Muscle of leg (tissue), 11 donors: ENCODE results near the gene CARD10. TPM values are rescaled to one million over a fixed set of nuclear protein-coding genes. Genes with fewer than 3 reads are reported as not detected.

Experiments
- DNase-seq: peaks from one replicate; pipeline ENCODE4 v3.0.0; 2013
- H3K27ac ChIP-seq: one replicate; pipeline ENCODE4 v1.5.1; 2013; ENCODE audit warnings: mild to moderate bottlenecking, low read length, control low read depth
- H3K27me3 ChIP-seq: one replicate; pipeline ENCODE4 v1.6.1; 2013; ENCODE audit warnings: low read length; ENCODE audit not compliant: control insufficient read depth, insufficient read depth
- H3K36me3 ChIP-seq: one replicate; pipeline ENCODE4 v1.6.1; 2013; ENCODE audit warnings: low read length; ENCODE audit not compliant: control insufficient read depth, insufficient read depth
- H3K4me1 ChIP-seq: one replicate; pipeline ENCODE4 v1.6.1; 2013; ENCODE audit warnings: low read length; ENCODE audit not compliant: control insufficient read depth, insufficient read depth
- H3K4me3 ChIP-seq: one replicate; pipeline ENCODE4 v1.5.1; 2013; ENCODE audit warnings: low read length, control low read depth
- H3K9me3 ChIP-seq: replicated peaks from 2 replicates; pipeline ENCODE4 v1.6.1; 2013; ENCODE audit warnings: low read depth, low read length; ENCODE audit not compliant: control insufficient read depth
- WGBS: methylation state at CpG from one replicate; pipeline ENCODE4 v1.1.5; 2013; ENCODE audit warnings: missing lambda C conversion rate; ENCODE audit not compliant: insufficient coverage; 5-methylcytosine and 5-hydroxymethylcytosine counted together
- polyA plus RNA-seq, 8 donors: library from polyadenylated mRNA; unstranded; fragments of 120-200 nt; gene quantifications; one replicate each; pipeline versions ENCODE4 v1.2.1 to v1.2.3, GENCODE V29; 2013; ENCODE audit warnings: inconsistent platforms in 1 of 8, low replicate concordance in 1 of 8; ENCODE audit not compliant: insufficient read length in 8 of 8, insufficient read depth in 1 of 8
- total RNA-seq: library from RNA; stranded (reverse); fragments of 120-200 nt; gene quantifications from one replicate; pipeline ENCODE4 v1.2.4, GENCODE V29; 2013

CARD10 gene
- total and polyA plus RNA-seq, 9 donors = 7.8 to 19.3 (median 13.3) TPM

DNA sequence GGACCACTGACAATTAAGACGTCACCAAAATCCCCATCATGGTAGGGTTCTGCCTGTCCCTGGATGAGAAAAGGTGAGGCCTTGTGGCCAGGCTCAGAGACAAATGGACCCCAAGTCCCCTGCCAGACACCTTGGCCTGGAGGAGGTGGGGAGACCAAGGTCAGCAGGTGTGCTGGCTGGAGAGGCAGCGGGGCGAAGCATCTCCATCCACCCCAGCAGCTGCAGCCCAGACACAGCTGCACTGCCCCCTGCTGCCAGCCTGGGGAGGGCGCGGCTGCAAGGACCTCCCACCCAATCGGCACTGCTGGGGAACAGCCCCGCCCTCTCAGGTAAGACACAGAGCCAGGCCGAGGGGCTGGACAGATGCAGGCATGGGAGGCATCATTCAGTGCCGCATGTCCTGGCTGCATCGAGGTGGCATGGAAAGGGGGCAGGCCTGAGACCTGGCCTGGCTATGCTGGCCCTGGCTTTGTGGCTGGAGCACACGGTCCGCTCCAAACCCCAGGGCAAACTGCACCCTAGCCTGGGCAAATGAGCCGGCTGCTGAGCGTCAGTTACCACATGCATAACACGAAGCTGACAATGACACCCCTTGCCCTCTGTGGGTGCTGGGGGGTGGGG, 20.8 kb downstream of the CARD10 start:
- no peak for DNase-seq
- peaks cover 48% of the 10 kb centered on the region for H3K4me1 ChIP-seq
- H3K27ac ChIP-seq = no peak overlapping the region
- 7% methylated on average over 5 of the region's 15 CpGs for WGBS
- no peaks in the 10 kb centered on the region for H3K27me3 ChIP-seq
- H3K36me3 ChIP-seq = peaks cover 14% of the 10 kb centered on the region
- no peaks in the 10 kb centered on the region for H3K9me3 ChIP-seq
- H3K4me3 ChIP-seq = no peak overlapping the region

DNA sequence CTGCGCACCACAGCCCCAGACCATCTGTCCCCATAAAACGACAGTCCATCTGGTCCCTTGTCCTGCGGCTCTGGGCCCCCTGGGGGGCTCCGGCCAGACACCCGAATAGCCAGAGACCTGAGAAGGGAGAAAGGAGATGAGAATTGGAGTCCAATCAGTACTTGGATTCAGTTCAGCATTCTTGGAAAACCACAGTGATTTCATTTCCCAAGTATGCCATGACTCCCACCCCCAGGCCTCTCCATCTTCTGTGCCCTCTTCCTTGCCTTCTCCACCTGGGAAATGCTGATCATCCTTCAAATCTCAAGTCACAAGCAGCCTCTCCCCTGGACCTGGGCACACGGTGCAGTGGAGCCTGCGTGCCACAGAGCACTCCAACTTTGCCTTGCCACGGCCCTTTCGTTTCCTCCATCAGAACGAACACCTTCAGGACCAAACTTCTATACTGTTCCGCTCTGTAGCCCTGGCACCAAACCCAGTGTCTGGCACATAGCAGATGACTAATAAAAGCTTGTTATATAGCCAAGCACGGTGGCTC, 22.1 kb downstream of the CARD10 start:
- Histone ChIP-seq H3K27ac (no peak overlapping the region), H3K36me3 (peaks cover 13% of the 10 kb centered on the region), H3K4me3 (no peak overlapping the region), H3K27me3 (no peaks in the 10 kb centered on the region), H3K4me1 (peaks cover 40% of the 10 kb centered on the region), H3K9me3 (no peaks in the 10 kb centered on the region)
- DNase-seq = no peak
- 59% methylated on average over 9 of the region's 12 CpGs for WGBS

DNA sequence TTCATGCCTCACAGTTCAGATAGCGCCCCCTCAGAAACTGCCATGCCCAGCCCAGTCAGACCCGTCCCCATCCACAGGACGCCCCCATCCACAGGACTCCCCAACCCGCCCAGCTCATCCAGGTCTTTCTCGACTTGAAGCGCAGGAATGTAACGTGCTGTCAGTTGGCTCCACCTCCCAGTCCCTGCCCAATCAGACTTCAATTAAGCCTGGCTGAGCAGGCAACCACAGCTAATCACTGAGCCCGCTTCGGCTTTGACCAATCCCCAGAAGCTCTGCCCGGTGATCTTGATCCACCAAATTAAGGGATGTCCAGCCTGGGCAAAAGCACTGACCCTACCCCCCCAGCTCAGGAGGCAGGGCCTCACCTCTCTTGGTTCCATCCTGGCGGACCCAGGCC, 22.6 kb downstream of the CARD10 start:
- H3K4me3 ChIP-seq = no peak overlapping the region
- H3K4me1 ChIP-seq = peaks cover 35% of the 10 kb centered on the region
- WGBS = 54% methylated on average over 10 of the region's 11 CpGs
- no peaks in the 10 kb centered on the region for H3K9me3 ChIP-seq
- peaks cover 13% of the 10 kb centered on the region for H3K36me3 ChIP-seq
- DNase-seq = no peak
- no peak overlapping the region for H3K27ac ChIP-seq
- H3K27me3 ChIP-seq = no peaks in the 10 kb centered on the region

DNA sequence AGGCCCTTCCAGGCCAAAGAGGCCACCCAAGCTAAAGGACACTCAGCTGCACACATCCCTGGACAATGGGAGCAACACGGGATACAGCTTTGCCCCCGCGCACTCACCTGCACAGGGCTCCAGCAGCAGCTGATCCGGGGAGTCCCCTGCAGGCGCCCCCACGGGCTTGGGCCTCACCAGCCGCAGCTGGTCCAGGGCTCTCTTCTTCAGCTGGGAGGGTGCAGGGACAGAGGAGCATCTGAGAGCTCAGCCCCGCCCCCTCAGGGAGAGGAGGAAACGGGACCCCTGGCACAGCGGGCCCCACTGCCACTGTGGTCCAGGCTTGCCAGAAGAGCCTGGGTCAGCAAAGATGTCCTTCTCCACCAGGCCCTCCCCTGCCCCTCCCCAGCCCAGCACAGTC, 25.2 kb downstream of the CARD10 start:
- Histone ChIP-seq H3K4me1 (peaks cover 10% of the 10 kb centered on the region), H3K36me3 (peaks cover 14% of the 10 kb centered on the region), H3K9me3 (no peaks in the 10 kb centered on the region), H3K27ac (no peak overlapping the region), H3K4me3 (no peak overlapping the region), H3K27me3 (no peaks in the 10 kb centered on the region)
- no peak for DNase-seq
- WGBS = 75% methylated on average over 9 of the region's 10 CpGs

DNA sequence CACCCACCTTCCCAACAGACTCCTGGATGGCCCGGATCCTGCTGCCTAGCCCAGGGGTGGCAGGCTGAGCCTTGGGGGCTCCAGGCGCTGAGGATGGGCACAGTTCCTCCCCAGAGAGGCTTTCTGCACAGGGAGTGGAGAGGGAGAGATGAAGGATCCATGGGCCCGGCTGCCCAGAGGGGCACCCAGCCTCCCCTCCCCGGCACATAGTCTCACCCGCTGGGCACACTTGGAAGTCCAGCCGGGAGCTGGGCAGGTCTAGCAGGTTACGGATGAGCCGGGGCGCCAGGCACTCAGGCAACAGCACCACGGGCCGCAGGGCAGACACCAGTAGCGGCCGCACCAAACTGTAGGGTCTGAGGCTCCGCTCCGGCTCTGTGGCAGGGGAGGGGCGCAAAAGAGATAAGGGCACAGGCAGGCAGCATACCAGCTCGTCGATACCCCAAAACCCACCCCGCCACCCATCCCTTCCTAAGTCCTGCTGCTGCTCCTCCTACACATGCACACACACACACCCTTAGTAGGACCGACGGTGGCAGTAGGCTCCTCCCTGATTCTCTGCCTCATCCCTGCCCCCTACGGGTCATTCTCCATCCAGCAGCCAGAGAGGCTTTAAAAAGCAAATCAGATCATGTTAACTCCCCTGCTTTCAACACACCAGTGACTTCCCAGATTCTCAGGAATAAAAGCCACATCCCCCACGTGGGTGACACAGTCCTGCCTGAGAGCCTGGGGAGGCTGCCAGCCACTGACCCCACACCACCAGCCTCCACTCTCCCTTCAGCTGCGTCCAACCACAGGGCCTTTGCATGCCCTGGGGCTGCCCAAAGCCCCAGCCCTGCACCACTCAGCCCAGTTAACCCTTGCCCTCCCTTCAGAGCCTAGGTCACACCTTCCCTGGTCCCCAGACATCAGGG, 26.5 kb downstream of the CARD10 start:
- no peak overlapping the region for H3K4me3 ChIP-seq
- H3K27ac ChIP-seq = no peak overlapping the region
- H3K4me1 ChIP-seq = no peaks in the 10 kb centered on the region
- H3K36me3 ChIP-seq = peaks cover 10% of the 10 kb centered on the region
- no peaks in the 10 kb centered on the region for H3K27me3 ChIP-seq
- 66% methylated on average over 22 of the region's 24 CpGs for WGBS
- DNase-seq = no peak
- no peaks in the 10 kb centered on the region for H3K9me3 ChIP-seq

DNA sequence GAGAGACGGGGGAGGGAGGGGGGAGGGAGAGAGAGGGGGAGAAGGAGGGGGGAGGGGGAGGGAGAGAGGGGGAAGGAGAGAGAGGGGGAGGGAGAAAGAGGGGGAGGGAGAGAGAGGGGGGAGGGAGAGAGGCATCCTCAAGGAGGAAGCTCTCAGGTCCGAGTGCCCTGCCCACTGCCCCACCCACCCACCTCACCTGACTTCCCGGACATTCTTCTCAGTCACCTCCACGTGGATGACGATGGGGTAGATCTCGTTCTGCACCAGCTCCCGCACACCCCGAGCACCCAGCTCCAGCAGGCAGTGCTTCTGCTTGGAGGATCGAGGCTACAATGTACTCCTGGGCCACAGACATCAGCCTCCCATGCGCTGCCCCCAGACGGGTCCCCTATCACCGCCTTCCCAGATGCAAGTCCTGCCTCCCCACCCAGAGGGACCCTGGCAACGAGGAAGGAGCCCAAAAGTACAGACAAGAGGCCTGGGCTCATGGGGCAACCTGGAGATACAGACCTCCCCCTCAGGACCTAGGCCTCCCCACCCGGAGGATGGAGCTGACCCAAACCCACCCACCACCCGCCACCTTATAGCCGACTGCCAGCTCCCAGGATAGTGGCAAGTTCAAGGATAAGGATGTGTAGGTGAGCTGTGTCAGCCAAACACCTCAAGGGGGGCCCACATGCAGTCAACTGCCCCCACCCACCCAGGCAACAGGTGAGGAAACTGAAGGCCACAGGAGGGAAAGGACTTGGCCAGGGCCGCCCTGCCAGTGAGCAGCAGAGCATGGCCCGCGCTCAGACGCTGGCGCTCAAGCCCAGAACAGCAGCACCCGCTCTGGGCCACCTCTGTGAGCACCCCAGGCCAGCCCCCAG, 27.4 kb downstream of the CARD10 start:
- Histone ChIP-seq H3K9me3 (no peaks in the 10 kb centered on the region), H3K4me3 (no peak overlapping the region), H3K36me3 (peaks cover 10% of the 10 kb centered on the region), H3K27ac (no peak overlapping the region), H3K27me3 (no peaks in the 10 kb centered on the region), H3K4me1 (peaks cover 2% of the 10 kb centered on the region)
- DNase-seq = no peak
- 75% methylated on average over 16 of the region's 22 CpGs for WGBS

DNA sequence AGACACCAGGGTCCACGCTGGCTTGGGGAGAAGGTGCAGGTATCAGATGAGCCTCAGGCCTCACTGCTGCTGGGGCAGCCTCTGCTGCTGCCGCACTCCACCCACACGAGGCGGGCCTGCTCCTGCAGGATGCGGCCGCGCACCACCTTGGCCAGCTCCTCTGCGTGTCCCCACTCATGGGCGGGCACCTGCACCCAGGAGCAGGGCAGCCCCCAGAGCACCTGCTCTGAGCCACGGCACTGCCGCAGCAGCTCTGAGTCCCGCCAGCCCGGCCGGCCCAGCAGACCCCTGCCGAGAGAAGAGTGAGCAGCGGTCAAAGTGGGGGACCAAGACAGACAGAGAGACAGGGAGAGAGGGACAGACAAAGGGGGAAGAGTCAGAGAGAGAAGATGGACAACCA, 28.1 kb downstream of the CARD10 start:
- Histone ChIP-seq H3K4me3 (no peak overlapping the region), H3K27ac (no peak overlapping the region), H3K27me3 (no peaks in the 10 kb centered on the region), H3K36me3 (peaks cover 10% of the 10 kb centered on the region), H3K4me1 (peaks cover 8% of the 10 kb centered on the region), H3K9me3 (no peaks in the 10 kb centered on the region)
- no peak for DNase-seq
- 63% methylated on average over 16 of the region's 16 CpGs for WGBS

DNA sequence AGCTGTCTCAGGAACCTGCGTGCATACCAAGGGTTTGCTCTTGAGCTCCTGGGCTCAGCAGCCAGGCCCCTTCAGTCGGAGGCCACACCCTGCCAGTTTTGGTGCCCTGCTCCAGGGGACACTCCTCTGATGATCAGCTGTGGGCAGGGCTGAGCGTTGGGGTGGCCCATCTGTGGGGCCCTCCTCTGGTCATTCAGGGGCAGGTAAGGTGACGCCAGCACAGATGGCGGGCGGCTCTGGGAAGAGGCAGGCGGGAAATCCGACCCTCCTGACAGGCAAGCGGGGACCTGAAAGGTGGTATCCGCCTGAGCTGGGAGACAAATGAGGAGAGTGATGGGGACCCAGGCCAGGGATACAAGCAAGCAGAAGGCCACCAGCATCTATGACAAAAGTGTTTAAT, 29.2 kb downstream of the CARD10 start:
- Histone ChIP-seq H3K27ac (no peak overlapping the region), H3K27me3 (peaks cover 5% of the 10 kb centered on the region), H3K36me3 (peaks cover 10% of the 10 kb centered on the region), H3K9me3 (no peaks in the 10 kb centered on the region), H3K4me1 (peaks cover 13% of the 10 kb centered on the region), H3K4me3 (no peak overlapping the region)
- 65% methylated on average over 9 of the region's 10 CpGs for WGBS
- no peak for DNase-seq

DNA sequence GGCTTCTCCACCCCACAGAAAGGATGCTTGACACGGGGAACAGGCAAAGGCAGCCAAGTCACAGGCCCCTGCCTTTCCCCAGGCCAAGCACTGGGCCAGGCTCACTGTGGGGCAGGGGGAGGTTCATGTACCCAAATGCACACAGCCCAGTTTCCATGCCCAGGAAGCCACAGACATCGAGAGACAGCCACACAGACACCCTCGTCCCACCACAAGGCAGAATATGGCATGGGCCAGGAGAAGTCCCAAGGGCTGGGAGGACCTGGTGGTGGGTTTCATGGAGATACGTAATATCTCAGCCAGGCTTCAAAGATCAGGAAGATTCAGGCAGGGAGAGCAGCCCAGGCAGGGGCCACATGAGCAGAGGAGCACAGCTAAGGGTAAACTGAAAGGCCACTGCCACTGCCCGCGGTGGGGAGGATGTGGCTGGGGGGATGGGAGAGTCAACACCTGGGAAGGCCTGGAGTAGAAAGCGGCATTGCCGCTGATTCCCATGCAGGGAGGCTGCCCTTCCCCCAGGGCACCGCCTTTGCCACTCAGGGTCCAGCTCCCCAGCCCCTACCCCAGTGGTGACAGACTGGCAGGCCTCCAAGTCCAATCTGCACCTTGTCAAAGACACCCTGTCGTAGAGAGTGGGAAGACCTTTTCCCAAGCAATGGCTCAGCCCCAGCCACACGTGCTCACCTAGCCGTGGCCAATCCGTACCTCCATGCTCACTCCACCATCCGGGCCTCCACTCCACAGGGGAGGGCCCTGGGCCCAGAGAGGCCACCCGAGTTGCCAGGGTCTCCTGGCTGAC, 30.7 kb downstream of the CARD10 start:
- 66% methylated on average over 9 of the region's 15 CpGs for WGBS
- DNase-seq = no peak
- no peak overlapping the region for H3K4me3 ChIP-seq
- H3K9me3 ChIP-seq = no peaks in the 10 kb centered on the region
- H3K27me3 ChIP-seq = peaks cover 15% of the 10 kb centered on the region
- H3K4me1 ChIP-seq = peaks cover 28% of the 10 kb centered on the region
- H3K27ac ChIP-seq = no peak overlapping the region
- peaks cover 10% of the 10 kb centered on the region for H3K36me3 ChIP-seq
